Neural cell (in vitro differentiated cells): Measurements from ENCODE around the gene TEX22. TPM values are rescaled to one million over a fixed set of nuclear protein-coding genes. Genes with fewer than 3 reads are reported as not detected.
A peak's percentile ranks its signal among the peaks of the same experiment; 100 is the strongest.

ENCODE experiments used
- H2AFZ ChIP-seq: fragments of 200-600, 300-800 bp; sonication (generic), shearing (Covaris generic); 2 replicates; pipeline ENCODE4 v1.6.0; 2014; ENCODE audit warnings: low read depth, mild to moderate bottlenecking, antibody characterized with exemption, low read length, moderate library complexity
- H3F3A ChIP-seq: fragments of 200-600 bp; shearing (Covaris generic); 2 replicates; pipeline ENCODE4 v1.6.1; 2016; ENCODE audit warnings: mild to moderate bottlenecking, moderate library complexity, mixed read lengths, antibody characterized with exemption, low read length; ENCODE audit not compliant: insufficient read depth, poor library complexity, severe bottlenecking
- H3K27ac ChIP-seq: fragments of 200-600, 300-800 bp; sonication (generic), shearing (Covaris generic); 2 replicates; pipeline ENCODE4 v1.5.1; 2014; ENCODE audit warnings: mild to moderate bottlenecking, low read length, moderate library complexity
- H3K27me3 ChIP-seq: fragments of 300-800, 200-600 bp; sonication (generic), shearing (Covaris generic); 2 replicates; pipeline ENCODE4 v1.6.0; 2014; ENCODE audit warnings: mild to moderate bottlenecking, low read depth, low read length, moderate library complexity; ENCODE audit not compliant: insufficient read depth
- H3K36me3 ChIP-seq: fragments of 300-800, 200-600 bp; sonication (generic), shearing (Covaris generic); 2 replicates; pipeline ENCODE4 v1.5.1; 2014; ENCODE audit warnings: mild to moderate bottlenecking, antibody characterized with exemption, low read length, moderate library complexity; ENCODE audit not compliant: insufficient read depth
- H3K4me2 ChIP-seq: fragments of 300-800, 200-600 bp; sonication (generic), shearing (Covaris generic); 2 replicates; pipeline ENCODE4 v1.6.0; 2014; ENCODE audit warnings: mild to moderate bottlenecking, low read length
- H3K4me3 ChIP-seq: fragments of 300-800, 200-600 bp; sonication (generic), shearing (Covaris generic); 2 replicates; pipeline ENCODE4 v1.5.1; 2014; ENCODE audit warnings: mild to moderate bottlenecking, low read length, moderate library complexity
- H3K79me2 ChIP-seq: fragments of 200-600 bp; shearing (Covaris generic); replicated peaks from 2 replicates; pipeline ENCODE4 v1.6.0; 2014; ENCODE audit warnings: mild to moderate bottlenecking, low read length, moderate library complexity; ENCODE audit not compliant: insufficient read depth
- H3K9ac ChIP-seq: fragments of 300-800, 200-600 bp; sonication (generic), shearing (Covaris generic); 2 replicates; pipeline ENCODE4 v1.6.1; 2016; ENCODE audit warnings: mild to moderate bottlenecking, low read length, mixed read lengths
- H3K9me2 ChIP-seq: fragments of 200-600 bp; shearing (Covaris generic); 2 replicates; pipeline ENCODE4 v1.6.1; 2016; ENCODE audit warnings: mild to moderate bottlenecking, low read length, mixed read lengths; ENCODE audit not compliant: insufficient read depth
- H3K9me3 ChIP-seq: fragments of 200-600, 300-800 bp; sonication (generic), shearing (Covaris generic); 2 replicates; pipeline ENCODE4 v1.6.1; 2016; ENCODE audit warnings: mild to moderate bottlenecking, mixed run types, low read length, moderate library complexity, mixed read lengths
- H4K20me1 ChIP-seq: fragments of 200-600 bp; shearing (Covaris generic); 2 replicates; pipeline ENCODE4 v1.6.1; 2016; ENCODE audit warnings: mild to moderate bottlenecking, mixed run types; ENCODE audit not compliant: insufficient read depth
- CTCF ChIP-seq: fragments of 450-650 bp; IDR thresholded peaks from 2 replicates; pipeline ENCODE4 v1.5.1; 2014; ENCODE audit warnings: antibody characterized with exemption, mild to moderate bottlenecking, moderate library complexity; ENCODE audit not compliant: poor library complexity, severe bottlenecking
- EP300 ChIP-seq: fragments of 450-650 bp; conservative IDR thresholded peaks from 2 replicates; pipeline ENCODE4 v1.6.1; 2014; ENCODE audit warnings: antibody characterized with exemption, mild to moderate bottlenecking, moderate library complexity; ENCODE audit not compliant: poor library complexity, severe bottlenecking
- EZH2 ChIP-seq: fragments of 200-600, 300-800 bp; shearing (Covaris generic), sonication (generic); IDR thresholded peaks from 2 replicates; pipeline ENCODE4 v1.6.1; 2014; ENCODE audit warnings: antibody characterized with exemption, low read length, borderline replicate concordance, mild to moderate bottlenecking; ENCODE audit not compliant: insufficient read depth, poor library complexity, severe bottlenecking
- MXI1 ChIP-seq: fragments of 450-650 bp; conservative IDR thresholded peaks from 2 replicates; pipeline ENCODE4 v1.6.1; 2014; ENCODE audit warnings: antibody characterized with exemption, mild to moderate bottlenecking; ENCODE audit not compliant: poor library complexity, severe bottlenecking
- POLR2AphosphoS5 ChIP-seq: IDR thresholded peaks from 2 replicates; pipeline ENCODE4 v1.6.1; 2012
- RAD21 ChIP-seq: fragments of 450-650 bp; conservative IDR thresholded peaks from 2 replicates; pipeline ENCODE4 v1.6.1; 2014; ENCODE audit warnings: antibody characterized with exemption, mild to moderate bottlenecking, moderate library complexity
- REST ChIP-seq: IDR thresholded peaks from 2 replicates; pipeline ENCODE4 v1.6.1; 2012; ENCODE audit warnings: borderline replicate concordance
- SMC3 ChIP-seq: fragments of 450-650 bp; conservative IDR thresholded peaks from 2 replicates; pipeline ENCODE4 v1.6.1; 2014; ENCODE audit warnings: antibody characterized with exemption, mild to moderate bottlenecking, moderate library complexity; ENCODE audit not compliant: poor library complexity
- TAF1 ChIP-seq: IDR thresholded peaks from 2 replicates; pipeline ENCODE4 v1.6.1; 2012; ENCODE audit warnings: low read depth
- polyA plus RNA-seq: library from polyadenylated mRNA; depleted of rRNA; stranded (reverse); fragments of >200 nt; gene quantifications from 2 replicates; pipeline ENCODE4 v1.2.3, GENCODE V29; 2014

The TEX22 gene
- polyA plus RNA-seq, 1 donor from 2014 or later: 0.22 TPM

- H3K9me3 ChIP-seq: no peaks in the 10 kb centered on the region
- H4K20me1 ChIP-seq: no peaks in the 10 kb centered on the region
- H3K4me3 ChIP-seq: no peak overlapping the region
- H2AFZ ChIP-seq: no peak overlapping the region
- no peaks in the 10 kb centered on the region for H3K9me2 ChIP-seq
- H3F3A ChIP-seq: peaks cover 4% of the 10 kb centered on the region
- H3K4me2 ChIP-seq: no peak overlapping the region
- H3K79me2 ChIP-seq: peaks cover 20% of the 10 kb centered on the region
- no peak overlapping the region for H3K27ac ChIP-seq
- H3K27me3 ChIP-seq: no peaks in the 10 kb centered on the region
- TF ChIP-seq TAF1: no peak
- no peak for TF ChIP-seq RAD21
- no peak for TF ChIP-seq MXI1
- TF ChIP-seq EZH2: no peak
- TF ChIP-seq SMC3: no peak
- no peak for TF ChIP-seq CTCF
- no peak for TF ChIP-seq EP300
- TF ChIP-seq POLR2AphosphoS5: no peak
- TF ChIP-seq REST: no peak
- H3K36me3 ChIP-seq: no peaks in the 10 kb centered on the region
- no peak overlapping the region for H3K9ac ChIP-seq
These were observed 19.4 kb downstream of the TEX22 start for GRCh38 chr14:105417690-105418121.

GRCh38 chr14:105418269-105419194 lies 20.2 kb downstream of the TEX22 start:
- TF ChIP-seq RAD21: no peak
- TF ChIP-seq REST: no peak
- TF ChIP-seq POLR2AphosphoS5: no peak
- TF ChIP-seq EP300: no peak
- TF ChIP-seq SMC3: no peak
- no peak for TF ChIP-seq CTCF
- TF ChIP-seq EZH2: no peak
- no peak for TF ChIP-seq TAF1
- H3K9me2 ChIP-seq: no peaks in the 10 kb centered on the region
- no peak overlapping the region for H3K27ac ChIP-seq
- H3K9ac ChIP-seq: peak overlapping the region; percentile 87
- no peaks in the 10 kb centered on the region for H3K9me3 ChIP-seq
- H3F3A ChIP-seq: peaks cover 4% of the 10 kb centered on the region
- H3K27me3 ChIP-seq: no peaks in the 10 kb centered on the region
- peak overlapping the region; percentile 80 for H3K4me3 ChIP-seq
- H3K36me3 ChIP-seq: no peaks in the 10 kb centered on the region
- peak overlapping the region; percentile 91 for H2AFZ ChIP-seq
- no peaks in the 10 kb centered on the region for H4K20me1 ChIP-seq
- H3K79me2 ChIP-seq: peaks cover 22% of the 10 kb centered on the region
- H3K4me2 ChIP-seq: peak overlapping the region; percentile 97
